ENCODE data around the gene CLCN1. TPM values are rescaled to one million over a fixed set of nuclear protein-coding genes. Genes with fewer than 3 reads are reported as not detected.

The CLCN1 gene
- total RNA-seq, 2 donors from 2014 or later, result not detected

- peaks cover 25% of the 10 kb centered on the region for H3K36me3 ChIP-seq
These were observed 12.2 kb upstream of the CLCN1 start for GRCh38 chr7:143303733-143304132.

GRCh38 chr7:143304938-143305337 lies 11.0 kb upstream of the CLCN1 start:
- no peaks in the 10 kb centered on the region for H3K4me1 ChIP-seq
- H3K36me3 ChIP-seq, result peaks cover 25% of the 10 kb centered on the region
- no peaks in the 10 kb centered on the region for H3K27me3 ChIP-seq
- no peak for DNase-seq
- H3K4me3 ChIP-seq, result no peak overlapping the region
- H3K27ac ChIP-seq, result no peak overlapping the region
- no peak overlapping the region for H3K9ac ChIP-seq (ENCODE audit: low read depth in 2 of 2, low read length in 2 of 2)
- no peak for TF ChIP-seq CTCF (IDR thresholded peaks at IDR 0.05)
- H3K9me3 ChIP-seq, result no peaks in the 10 kb centered on the region
- intact Hi-C loops (cut with DNase I), result loop anchor here (2.0 to 10.0 kb wide), 3 partner anchors 64 to 290 kb away; no protein-coding TSS in a partner anchor

More at GRCh38 chr7:143303733-143304132, 12.2 kb upstream of the CLCN1 start:
- H3K9me3 ChIP-seq, result no peaks in the 10 kb centered on the region
- no peak overlapping the region for H3K9ac ChIP-seq (ENCODE audit: low read depth in 2 of 2, low read length in 2 of 2)
- H3K27ac ChIP-seq, result no peak overlapping the region
- H3K27me3 ChIP-seq, result no peaks in the 10 kb centered on the region
- intact Hi-C loops (cut with DNase I), result loop anchor here (2.0 to 10.0 kb wide), 2 partner anchors 63 to 289 kb away; no protein-coding TSS in a partner anchor
- TF ChIP-seq CTCF (IDR thresholded peaks at IDR 0.05), result no peak
- DNase-seq, result no peak
- no peak overlapping the region for H3K4me3 ChIP-seq
- H3K4me1 ChIP-seq, result no peaks in the 10 kb centered on the region

- no peaks in the 10 kb centered on the region for H3K4me1 ChIP-seq
- no peaks in the 10 kb centered on the region for H3K27me3 ChIP-seq
- TF ChIP-seq CTCF (IDR thresholded peaks at IDR 0.05), result peak; percentile 83
- H3K36me3 ChIP-seq, result peaks cover 21% of the 10 kb centered on the region
- no peak overlapping the region for H3K9ac ChIP-seq (ENCODE audit: low read depth in 2 of 2, low read length in 2 of 2)
- intact Hi-C loops (cut with DNase I), result loop anchor here (2.0 to 10.0 kb wide), 3 partner anchors 65 to 291 kb away; no protein-coding TSS in a partner anchor
- no peak overlapping the region for H3K4me3 ChIP-seq
- H3K27ac ChIP-seq, result no peak overlapping the region
- H3K9me3 ChIP-seq, result no peaks in the 10 kb centered on the region
- DNase-seq, result peak; percentile 90
These were observed 10.4 kb upstream of the CLCN1 start for GRCh38 chr7:143305423-143306070.

GRCh38 chr7:143308632-143309031 lies 7.3 kb upstream of the CLCN1 start:
- Histone ChIP-seq H3K9ac (ENCODE audit: low read depth in 2 of 2, low read length in 2 of 2) (no peak overlapping the region), H3K27me3 (no peaks in the 10 kb centered on the region), H3K9me3 (no peaks in the 10 kb centered on the region), H3K36me3 (peaks cover 10% of the 10 kb centered on the region), H3K4me1 (no peaks in the 10 kb centered on the region), H3K4me3 (no peak overlapping the region), H3K27ac (no peak overlapping the region)
- intact Hi-C loops (cut with DNase I), result loop anchor here (5.0 to 10.0 kb wide), 2 partner anchors 109 to 294 kb away; no protein-coding TSS in a partner anchor
- no peak for TF ChIP-seq CTCF (IDR thresholded peaks at IDR 0.05)
- DNase-seq, result no peak

- no peaks in the 10 kb centered on the region for H3K36me3 ChIP-seq
- no peaks in the 10 kb centered on the region for H3K9me3 ChIP-seq
- H3K4me1 ChIP-seq, result no peaks in the 10 kb centered on the region
- no peak overlapping the region for H3K4me3 ChIP-seq
- H3K9ac ChIP-seq (ENCODE audit: low read depth in 2 of 2, low read length in 2 of 2), result no peak overlapping the region
- no peak for TF ChIP-seq CTCF (IDR thresholded peaks at IDR 0.05)
- no peaks in the 10 kb centered on the region for H3K27me3 ChIP-seq
- intact Hi-C loops (cut with DNase I), result no loop called here
- H3K27ac ChIP-seq, result no peak overlapping the region
- DNase-seq, result no peak
These were observed 1.8 kb upstream of the CLCN1 start for GRCh38 chr7:143314127-143314526.
